HCT116 (cell line): ENCODE results near the gene GNG10. TPM values are rescaled to one million over a fixed set of nuclear protein-coding genes. Genes with fewer than 3 reads are reported as not detected.

Experiments
- ATAC-seq: fragments of 200-7000 bp; cut with Tn5 transposase; 2 replicates; pipeline ENCODE4 v1.9.1; 2020; ENCODE audit warnings: mild to moderate bottlenecking, moderate library complexity
- BruUV-seq: library from RNA; stranded (reverse); fragments of 400-500 nt; replicated peaks from 2 replicates; lab custom pipeline; 2021; lab: Mats Ljungman, UMichigan
- CTCF ChIA-PET: fragments of 300-600 bp; sonication (Branson Sonifier 250); formaldehyde crosslinking; loops from one replicate; lab custom pipeline; 2021; ENCODE audit warnings: antibody characterized with exemption; lab: Charles Lee
- POLR2A ChIA-PET: fragments of 300-600, 350-600 bp; sonication (Branson Sonifier 250); formaldehyde crosslinking; loops from one replicate; lab custom pipeline; 2021; ENCODE audit warnings: antibody characterized with exemption; lab: Charles Lee
- RAD21 ChIA-PET, 2 experiments: fragments of 300-600 bp; sonication (Branson Sonifier 250); formaldehyde crosslinking; loops; one replicate each; lab custom pipeline; 2023; ENCODE audit warnings: low total read pairs in 2 of 2; ENCODE audit not compliant: uncharacterized antibody in 2 of 2, unreplicated experiment in 2 of 2, low non-redundant PET in 1 of 2; lab: Charles Lee
- DNase-seq: peaks from one replicate; pipeline ENCODE4 v3.0.0-alpha.2; 2010; ENCODE audit warnings: low read depth, low spot score
- H2AFZ ChIP-seq: fragments of 200-600 bp; shearing (Covaris generic), sonication (generic); 2 replicates; pipeline ENCODE4 v1.6.1; 2017; ENCODE audit warnings: low read depth, mixed run types, mixed read lengths, antibody characterized with exemption, low read length; ENCODE audit not compliant: poor library complexity, severe bottlenecking
- H3K27ac ChIP-seq: 2 replicates; pipeline ENCODE4 v1.5.1; 2012; ENCODE audit warnings: low read depth, low read length
- H3K27me3 ChIP-seq: fragments of 200-600 bp; sonication (generic); 2 replicates; pipeline ENCODE4 v1.6.1; 2016; ENCODE audit warnings: mixed run types, low read length, mixed read lengths; ENCODE audit not compliant: insufficient read depth
- H3K36me3 ChIP-seq, 2 experiments: fragments of 200-500 bp in 1 of 2; fragments of 200-600 bp in 1 of 2; sonication (Bioruptor generic) in 1 of 2; sonication (generic) in 1 of 2; 2 replicates each; pipeline versions ENCODE4 v1.5.1 to v1.6.1; 2014 to 2016; ENCODE audit warnings: low read length in 2 of 2, inconsistent platforms in 1 of 2, mixed read lengths in 1 of 2, mixed run types in 1 of 2; ENCODE audit not compliant: insufficient read depth in 2 of 2, control insufficient read depth in 1 of 2
- H3K4me1 ChIP-seq, 2 experiments: fragments of 200-600 bp in 1 of 2; sonication (generic) in 1 of 2; 2 replicates each; pipeline versions ENCODE4 v1.5.1 to v1.6.1; 2012 to 2017; ENCODE audit warnings: low read length in 2 of 2, inconsistent platforms in 1 of 2, mild to moderate bottlenecking in 1 of 2, mixed read lengths in 1 of 2, mixed run types in 1 of 2, moderate library complexity in 1 of 2; ENCODE audit not compliant: insufficient read depth in 2 of 2, control insufficient read depth in 1 of 2
- H3K4me2 ChIP-seq: fragments of 200-600 bp; sonication (generic); 2 replicates; pipeline ENCODE4 v1.6.1; 2017; ENCODE audit warnings: mixed run types, low read length, mixed read lengths
- H3K4me3 ChIP-seq, 2 experiments: fragments of 200-600 bp in 1 of 2; sonication (generic) in 1 of 2; replicated peaks in 1 of 2; 2 replicates each; pipeline ENCODE4 v1.5.1; 2011 to 2016; ENCODE audit warnings: low read length in 2 of 2, control low read depth in 1 of 2, low read depth in 1 of 2, mild to moderate bottlenecking in 1 of 2, mixed read lengths in 1 of 2, mixed run types in 1 of 2
- H3K79me2 ChIP-seq: fragments of 200-600 bp; sonication (generic); 2 replicates; pipeline ENCODE4 v1.6.1; 2017; ENCODE audit warnings: mild to moderate bottlenecking, mixed run types, low read length, moderate library complexity, mixed read lengths; ENCODE audit not compliant: insufficient read depth
- H3K9ac ChIP-seq: fragments of 200-600 bp; sonication (generic); 2 replicates; pipeline ENCODE4 v1.6.1; 2016; ENCODE audit warnings: low read length, mixed read lengths
- H3K9me2 ChIP-seq: fragments of 200-600 bp; sonication (generic), shearing (Covaris generic); 2 replicates; pipeline ENCODE4 v1.6.1; 2017; ENCODE audit warnings: mixed run types, mild to moderate bottlenecking, moderate library complexity; ENCODE audit not compliant: insufficient read depth
- H3K9me3 ChIP-seq, 2 experiments: fragments of 200-500 bp in 1 of 2; fragments of 200-600 bp in 1 of 2; sonication (Bioruptor generic) in 1 of 2; sonication (generic) in 1 of 2; 2 replicates each; pipeline ENCODE4 v1.6.1; 2014 to 2017; ENCODE audit warnings: low read length in 2 of 2, mixed read lengths in 2 of 2, inconsistent platforms in 1 of 2, low read depth in 1 of 2, mild to moderate bottlenecking in 1 of 2, mixed run types in 1 of 2, moderate library complexity in 1 of 2; ENCODE audit not compliant: control insufficient read depth in 1 of 2, insufficient read depth in 1 of 2
- H4K20me1 ChIP-seq: fragments of 200-600 bp; sonication (generic), shearing (Covaris generic); 2 replicates; pipeline ENCODE4 v1.6.1; 2017; ENCODE audit warnings: mixed run types, mild to moderate bottlenecking, moderate library complexity; ENCODE audit not compliant: insufficient read depth
- ATF3 ChIP-seq: IDR thresholded peaks from 2 replicates; pipeline ENCODE4 v1.6.1; 2012
- CBX3 ChIP-seq: IDR thresholded peaks from 2 replicates; pipeline ENCODE4 v1.6.1; 2012; ENCODE audit warnings: low read depth
- CEBPB ChIP-seq: IDR thresholded peaks from 2 replicates; pipeline ENCODE4 v1.6.1; 2012; ENCODE audit warnings: low read depth
- CTCF ChIP-seq, 3 experiments: fragments of 200-600 bp in 1 of 3; sonication (generic) in 1 of 3; IDR thresholded peaks in 2 of 3; conservative IDR thresholded peaks in 1 of 3; 2 replicates each; pipeline ENCODE4 v1.5.1; 2012 to 2017; ENCODE audit warnings: low read depth in 2 of 3, low read length in 2 of 3, antibody characterized with exemption in 1 of 3, borderline replicate concordance in 1 of 3, control low read depth in 1 of 3, mild to moderate bottlenecking in 1 of 3, mixed read lengths in 1 of 3, mixed run types in 1 of 3, moderate library complexity in 1 of 3; ENCODE audit not compliant: insufficient read depth in 1 of 3
- EGR1 ChIP-seq: IDR thresholded peaks from 2 replicates; pipeline ENCODE4 v1.6.1; 2012; ENCODE audit warnings: low read depth
- ELF1 ChIP-seq: IDR thresholded peaks from 2 replicates; pipeline ENCODE4 v1.6.1; 2012; ENCODE audit warnings: low read depth, borderline replicate concordance
- EZH2 ChIP-seq: fragments of 200-600 bp; sonication (generic); IDR thresholded peaks from 2 replicates; pipeline ENCODE4 v1.6.1; 2017; ENCODE audit warnings: antibody characterized with exemption, mixed run types
- EZH2phosphoT487 ChIP-seq: fragments of 200-600 bp; IDR thresholded peaks from 2 replicates; pipeline ENCODE4 v1.6.1; 2018; ENCODE audit warnings: antibody characterized with exemption, borderline replicate concordance
- FOSL1 ChIP-seq: IDR thresholded peaks from 2 replicates; pipeline ENCODE4 v1.6.1; 2012; ENCODE audit warnings: low read depth
- JUND ChIP-seq: IDR thresholded peaks from 2 replicates; pipeline ENCODE4 v1.6.1; 2012
- MAX ChIP-seq: IDR thresholded peaks from 2 replicates; pipeline ENCODE4 v1.6.1; 2012
- POLR2A ChIP-seq: IDR thresholded peaks from 2 replicates; pipeline ENCODE4 v1.7.0; 2011; ENCODE audit warnings: borderline replicate concordance; ENCODE audit not compliant: insufficient read depth, insufficient read length; ENCODE audit errors: extremely low read depth
- POLR2AphosphoS5 ChIP-seq: IDR thresholded peaks from 2 replicates; pipeline ENCODE4 v1.6.1; 2011; ENCODE audit warnings: mild to moderate bottlenecking, low read depth, low read length, moderate library complexity
- RAD21 ChIP-seq: IDR thresholded peaks from 2 replicates; pipeline ENCODE4 v1.6.1; 2012; ENCODE audit warnings: low read depth, mild to moderate bottlenecking
- REST ChIP-seq: IDR thresholded peaks from 2 replicates; pipeline ENCODE4 v1.6.1; 2012; ENCODE audit warnings: low read depth
- SIN3A ChIP-seq: IDR thresholded peaks from 2 replicates; pipeline ENCODE4 v1.6.1; 2012; ENCODE audit warnings: low read depth
- SP1 ChIP-seq: IDR thresholded peaks from 2 replicates; pipeline ENCODE4 v1.6.1; 2012; ENCODE audit warnings: low read depth
- TCF7L2 ChIP-seq: IDR thresholded peaks from 2 replicates; pipeline ENCODE4 v1.7.0; 2011; ENCODE audit warnings: borderline replicate concordance, inconsistent platforms; ENCODE audit not compliant: insufficient read depth, insufficient read length; ENCODE audit errors: extremely low read depth
- ZFX ChIP-seq: fragments of 450-650 bp; IDR thresholded peaks from 2 replicates; pipeline ENCODE4 v1.6.1; 2017
- ZNF274 ChIP-seq: fragments of 200-500 bp; sonication (Bioruptor generic); IDR thresholded peaks from 2 replicates; pipeline ENCODE4 v1.6.1; 2014; ENCODE audit warnings: mild to moderate bottlenecking, low read depth, low read length, inconsistent platforms
- intact Hi-C: fragments of 100-400 bp; cut with micrococcal nuclease; formaldehyde crosslinking; loops from 2 replicates; pipeline ENCODE4 v1.10.0; 2022
- total RNA-seq: library from RNA; stranded (reverse); gene quantifications from one replicate; pipeline ENCODE4 v1.2.1, GENCODE V29; 2021; ENCODE audit not compliant: unreplicated experiment

The GNG10 gene
- total RNA-seq, 1 experiment from 2014 or later, result 46.8 TPM

GRCh38 chr9:111628411-111628810, 33.0 kb upstream of the GNG10 start:
- H3K27ac ChIP-seq, result no peak overlapping the region
- no peak overlapping the region for H3K4me2 ChIP-seq
- POLR2A ChIA-PET, result no interaction called here
- peaks cover 2 to 17% of the 10 kb centered on the region in 2 experiments; a peak in 2 of 4 replicates for H3K4me1 ChIP-seq
- no peaks in the 10 kb centered on the region for H3K36me3 ChIP-seq
- TF ChIP-seq ZNF274 (no peak), ZFX (no peak), MAX (no peak), RAD21 (no peak), EZH2phosphoT487 (no peak), SP1 (no peak), CEBPB (no peak), CBX3 (no peak), ELF1 (no peak), ATF3 (no peak), POLR2AphosphoS5 (no peak), FOSL1 (no peak), POLR2A (no peak), JUND (no peak), SIN3A (no peak), EGR1 (no peak), TCF7L2 (no peak), EZH2 (no peak), REST (no peak), CTCF (IDR thresholded peaks at IDR 0.05 in 2 of 3, conservative IDR thresholded peaks at IDR 0.05 in 1 of 3; ENCODE audit: borderline replicate concordance in 1 of 3, insufficient read depth in 1 of 3, low read depth in 2 of 3, low read length in 2 of 3) (no peak)
- H2AFZ ChIP-seq, result no peak overlapping the region
- DNase-seq (no peak), ATAC-seq (no peak)
- RAD21 ChIA-PET, result no interaction called here
- H4K20me1 ChIP-seq, result no peaks in the 10 kb centered on the region
- peaks cover 21% of the 10 kb centered on the region for H3K79me2 ChIP-seq
- H3K4me3 ChIP-seq, result no peak overlapping the region
- CTCF ChIA-PET, result no interaction called here
- no peaks in the 10 kb centered on the region for H3K27me3 ChIP-seq
- intact Hi-C loops, result no loop called here
- no peaks in the 10 kb centered on the region for H3K9me3 ChIP-seq
- no TSS peak for BruUV-seq
- H3K9ac ChIP-seq, result no peak overlapping the region
- no peaks in the 10 kb centered on the region for H3K9me2 ChIP-seq
